Measurements from ENCODE around the gene GPX7.
A peak's percentile ranks its signal among the peaks of the same experiment; 100 is the strongest.
"Not testable (repeated sequence)": the region's sequence is repeated elsewhere in the genome, so short reads cannot be mapped to it uniquely, and the experiment has no call there.

The GPX7 gene

DNA sequence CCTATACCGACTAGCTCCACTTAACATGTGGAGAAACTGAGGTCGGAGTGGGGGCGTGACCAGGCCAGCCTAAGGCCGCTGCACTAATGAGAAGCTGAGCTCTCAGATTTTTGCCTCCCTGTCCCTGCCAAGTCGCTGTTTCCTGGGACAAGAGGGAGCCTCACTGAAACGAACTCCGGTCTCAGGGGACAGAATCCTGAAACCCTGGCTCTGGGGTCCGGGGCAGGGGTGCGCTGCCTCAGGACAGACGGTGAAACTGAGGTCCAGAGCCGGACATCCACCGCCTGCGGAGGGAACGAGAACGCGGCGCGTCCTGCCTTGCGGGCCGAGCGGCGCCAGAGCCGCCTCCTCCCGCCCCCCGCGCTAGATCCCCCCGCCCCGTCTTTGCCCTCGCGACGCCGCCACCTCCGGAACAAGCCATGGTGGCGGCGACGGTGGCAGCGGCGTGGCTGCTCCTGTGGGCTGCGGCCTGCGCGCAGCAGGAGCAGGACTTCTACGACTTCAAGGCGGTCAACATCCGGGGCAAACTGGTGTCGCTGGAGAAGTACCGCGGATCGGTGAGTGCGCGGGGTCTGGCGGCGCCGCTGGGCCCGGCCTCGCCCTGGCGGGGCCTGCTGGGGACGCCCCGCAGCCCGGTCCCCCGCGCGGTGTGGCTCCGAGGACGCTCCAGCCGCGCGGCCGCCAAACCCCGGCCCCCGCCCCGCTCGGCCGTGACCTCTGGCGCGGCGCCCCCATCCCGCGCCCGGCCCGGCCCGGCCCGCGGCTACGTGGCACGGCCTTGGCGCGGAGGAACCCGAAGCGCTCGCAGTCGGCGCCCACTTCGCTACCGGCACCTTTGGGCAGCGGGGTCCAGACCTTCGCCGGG lies at the start of gene GPX7:
GPX7 (plus strand) TSS at position 381 of the 865 bp plus-strand sequence; CDS start at position 420, 39 bp downstream.
- DNase-seq (ENCODE audit: low spot score), result peak; percentile 76

DNA sequence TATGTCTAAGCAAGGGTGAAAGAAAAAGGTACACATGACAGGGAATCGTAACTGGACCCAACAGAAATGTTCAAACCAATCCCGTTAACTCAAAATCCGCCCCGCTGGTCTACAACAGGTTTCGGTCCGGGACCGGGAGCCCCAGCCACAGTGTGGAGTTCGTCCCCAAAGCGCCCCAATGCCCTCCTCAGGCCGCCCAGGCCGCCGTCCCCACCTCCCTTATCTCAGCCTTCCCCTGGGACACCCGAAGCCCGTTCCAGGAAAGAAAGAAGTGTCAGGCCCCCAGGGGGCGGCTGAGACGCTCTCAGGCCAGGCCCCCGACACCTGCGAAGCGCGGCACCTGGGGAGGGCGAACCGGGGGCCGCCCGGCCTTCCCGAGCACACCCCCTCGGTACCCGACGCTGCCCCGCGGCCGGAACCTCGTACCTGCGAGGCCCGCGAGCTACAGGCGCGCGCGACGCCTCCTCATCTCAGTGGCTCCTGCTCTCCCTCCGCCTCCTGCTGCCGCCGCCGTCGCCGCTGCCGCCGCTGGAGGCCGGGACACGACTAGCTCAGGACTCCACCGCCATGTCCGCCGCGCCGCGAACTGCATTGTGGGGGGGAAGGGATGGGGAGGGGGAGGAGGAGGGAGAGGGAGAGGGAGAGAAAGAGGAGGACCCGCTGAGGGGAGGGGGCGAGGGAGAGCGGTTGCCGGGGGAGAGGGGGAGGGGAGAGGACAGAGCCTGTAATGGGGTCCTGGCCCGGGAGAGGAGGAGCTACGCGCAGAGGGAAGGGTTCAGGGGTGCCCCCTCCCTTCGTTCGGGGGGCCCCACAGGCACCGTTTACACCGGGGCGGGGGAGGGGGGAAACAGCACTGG lies 49.4 kb upstream of the GPX7 start, which contains the start of gene TUT4:
TUT4 (minus strand) TSS at position 588 of the 857 bp plus-strand sequence. CDS start 26,812 bp downstream, outside the sequence.
- DNase-seq (ENCODE audit: low spot score), result peak; percentile 82

DNA sequence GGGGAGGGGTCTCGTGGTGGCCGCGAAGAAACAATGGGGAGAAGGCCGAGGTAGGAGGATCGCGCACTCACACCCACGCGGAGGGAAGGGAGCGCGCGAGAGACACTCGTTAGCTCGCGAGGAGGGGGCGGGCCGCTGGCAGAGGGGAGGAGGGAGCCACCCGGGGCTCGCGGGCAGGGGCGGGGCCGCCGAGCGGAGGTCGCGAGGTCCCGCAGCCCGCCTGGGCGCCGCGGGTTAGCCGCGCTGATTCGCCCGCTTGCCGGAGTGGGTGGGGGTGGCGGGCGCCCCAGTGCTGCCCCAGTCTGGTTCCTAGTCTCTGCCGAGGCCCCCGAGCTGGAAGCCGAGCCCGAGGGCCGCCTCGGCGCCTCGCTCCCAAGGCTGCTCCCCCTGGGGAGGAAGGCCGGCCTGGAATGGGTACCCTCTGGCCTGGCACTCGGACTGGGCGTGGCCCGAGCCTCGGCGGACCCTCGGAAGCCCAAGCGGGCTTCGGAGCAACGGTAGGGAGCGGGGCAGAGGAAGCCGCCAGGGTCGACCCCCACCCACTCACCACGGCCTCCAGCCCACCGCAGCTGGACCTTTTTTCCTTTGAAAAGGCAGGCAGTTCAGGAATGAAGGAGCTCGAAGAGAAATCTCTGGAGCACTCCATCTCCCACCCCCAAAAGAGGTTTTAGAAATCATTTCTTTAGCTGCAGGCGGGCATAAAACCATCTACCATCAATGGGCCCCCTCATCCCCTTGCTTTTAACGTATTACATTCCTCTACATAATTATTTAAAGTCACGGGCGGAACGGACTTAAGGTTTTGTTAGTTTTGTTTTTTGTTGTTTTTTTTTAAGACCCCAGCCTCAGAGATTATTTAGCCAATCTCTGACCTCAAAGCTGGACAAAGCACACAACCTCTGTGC lies 48.6 kb upstream of the GPX7 start:
- peak; percentile 87 for DNase-seq (ENCODE audit: low spot score)

DNA sequence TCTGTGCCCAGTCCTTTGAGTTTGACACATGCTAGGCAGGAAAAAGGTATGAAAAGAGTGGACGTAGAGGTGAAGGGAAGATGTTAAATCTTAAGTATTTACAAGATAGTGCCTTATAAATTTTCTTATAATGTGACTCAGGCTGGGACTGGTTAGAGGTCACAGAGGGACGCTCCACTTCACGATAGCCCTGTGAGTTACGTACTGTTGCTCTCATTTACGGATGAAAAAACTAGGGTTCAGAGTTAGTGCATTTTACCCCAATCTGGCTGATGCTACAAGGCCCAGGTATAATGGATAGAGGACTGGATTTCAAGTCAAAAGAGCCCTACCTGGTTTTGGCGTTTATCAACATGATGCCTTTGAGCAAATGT lies 47.9 kb upstream of the GPX7 start:
- DNase-seq (ENCODE audit: low spot score), result no peak

DNA sequence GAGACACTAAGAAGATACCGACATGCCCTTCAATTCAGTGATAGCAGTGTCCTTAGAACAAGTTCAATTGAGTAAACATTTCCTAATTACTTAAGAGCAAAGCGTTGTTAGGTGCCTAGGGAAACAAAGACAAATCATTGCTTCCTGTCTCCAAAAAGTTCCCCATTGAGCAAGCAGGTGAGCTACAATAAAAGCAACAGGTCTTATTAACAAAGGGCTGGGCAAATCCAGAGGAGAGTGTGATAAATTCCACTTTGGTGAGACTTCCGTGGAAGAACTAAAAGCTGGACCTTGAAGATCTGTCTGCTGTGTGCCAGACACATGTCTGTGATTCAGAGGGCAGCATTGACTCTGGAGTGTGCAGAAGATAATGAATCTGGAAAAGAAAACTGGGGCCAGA lies 47.4 kb upstream of the GPX7 start:
- no peak for DNase-seq (ENCODE audit: low spot score)

DNA sequence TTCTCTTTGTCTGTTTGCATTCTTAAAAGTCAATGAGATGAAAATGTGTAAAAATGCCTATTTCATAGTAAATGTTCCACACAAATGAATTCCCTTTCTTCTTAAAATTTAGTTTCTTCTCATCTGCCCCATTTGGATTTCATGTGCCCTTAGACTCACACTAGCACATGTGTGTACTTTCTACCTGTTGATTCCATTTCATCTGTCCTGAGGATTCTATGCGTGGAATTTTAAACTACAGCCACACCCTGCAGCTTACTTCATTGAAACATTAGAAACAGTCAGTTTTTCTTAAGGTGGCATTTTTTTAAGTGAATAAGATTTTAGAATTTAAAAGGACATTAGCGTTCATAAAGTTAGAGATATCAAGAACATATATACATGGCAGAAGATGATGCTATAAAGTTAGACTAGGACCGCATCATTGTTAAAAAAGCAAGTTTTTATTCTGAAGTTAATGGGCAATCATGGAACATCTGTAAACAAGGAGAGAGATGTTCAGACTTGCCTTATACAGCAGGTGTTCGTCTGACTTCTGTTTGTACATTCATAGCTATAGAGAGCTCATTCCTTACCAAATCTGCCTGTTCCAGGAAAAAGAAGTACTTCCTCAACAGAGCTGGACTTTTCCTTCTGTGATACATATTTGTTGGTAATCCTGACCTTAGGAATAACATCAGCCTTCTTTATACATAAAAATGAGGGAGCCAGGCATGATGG lies 45.4 kb upstream of the GPX7 start:
- DNase-seq (ENCODE audit: low spot score), result no peak

DNA sequence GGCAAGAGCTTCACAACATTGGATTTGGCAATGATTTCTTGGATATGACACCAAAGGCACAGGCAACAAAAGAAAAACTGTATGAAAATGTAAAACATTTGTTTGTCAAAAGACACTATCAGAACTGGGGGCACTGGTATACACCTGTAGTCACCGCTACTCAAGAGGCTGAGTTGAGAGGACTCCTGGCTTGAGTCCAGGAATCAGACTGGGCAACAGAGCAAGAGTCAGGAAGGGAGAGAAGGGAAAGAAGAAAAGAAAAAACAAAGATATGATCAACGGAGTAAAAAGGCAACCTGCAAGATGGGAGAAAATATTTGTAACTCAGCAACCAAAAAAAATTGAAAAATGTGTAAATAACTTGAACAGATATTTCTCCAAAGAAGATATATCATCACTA lies 43.2 kb upstream of the GPX7 start:
- DNase-seq (ENCODE audit: low spot score), result no peak

DNA sequence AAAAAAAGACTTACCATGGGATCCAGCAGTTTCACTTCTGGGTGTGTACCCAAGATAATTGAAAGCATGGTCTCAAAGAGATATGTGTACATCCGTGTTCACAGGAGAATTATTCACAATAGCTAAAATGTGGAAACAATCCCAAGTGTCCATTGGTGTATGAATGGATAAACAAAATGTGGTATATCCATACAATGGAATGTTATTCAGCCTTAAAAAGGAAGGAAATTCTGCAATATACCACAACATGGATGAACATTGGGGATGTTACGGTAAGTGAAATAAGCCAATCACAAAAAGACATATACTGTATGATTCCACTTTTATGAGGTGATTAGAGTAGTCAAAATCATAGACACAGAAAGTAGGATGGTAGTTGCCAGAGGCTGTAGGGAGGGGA lies 42.3 kb upstream of the GPX7 start:
- DNase-seq (ENCODE audit: low spot score), result no peak

DNA sequence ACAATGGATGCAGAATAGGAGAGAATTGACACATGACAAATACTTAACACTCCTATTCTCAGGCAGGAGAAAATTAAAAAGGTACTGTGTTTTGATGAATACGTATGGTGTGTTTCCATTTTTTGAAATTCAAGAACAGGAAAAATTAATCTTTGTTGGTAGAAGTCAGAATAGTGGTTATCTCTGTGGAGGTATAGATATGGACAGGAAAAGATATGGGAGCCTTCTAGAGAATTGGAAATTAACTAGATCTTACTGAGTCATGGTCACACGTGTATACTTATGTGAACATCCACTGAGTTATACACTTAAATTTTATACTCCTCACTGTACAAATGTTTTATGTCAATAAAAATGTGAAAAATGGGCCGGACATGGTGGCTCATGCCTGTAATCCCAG lies 39.4 kb upstream of the GPX7 start:
- no peak for DNase-seq (ENCODE audit: low spot score)

DNA sequence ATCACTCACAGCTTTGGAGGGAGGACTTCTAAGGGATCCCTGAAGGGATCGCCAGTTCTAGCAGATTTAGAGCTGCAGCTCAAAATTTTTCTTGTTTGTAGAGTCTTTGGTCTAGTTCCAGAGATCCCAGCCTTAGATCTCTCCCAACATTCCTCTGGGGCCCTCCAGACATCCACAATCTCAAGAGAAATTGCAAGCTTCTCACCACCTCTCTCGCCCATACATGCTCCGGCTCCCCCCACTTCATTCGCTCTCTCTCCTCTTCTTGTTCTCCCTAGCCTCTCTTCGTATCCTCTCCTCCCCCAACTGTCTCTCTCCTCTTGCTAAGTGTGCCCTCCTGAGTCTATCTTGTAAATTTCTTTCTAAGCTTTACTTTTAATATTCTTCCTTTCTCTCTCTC lies 34.2 kb upstream of the GPX7 start:
- no peak for DNase-seq (ENCODE audit: low spot score)

DNA sequence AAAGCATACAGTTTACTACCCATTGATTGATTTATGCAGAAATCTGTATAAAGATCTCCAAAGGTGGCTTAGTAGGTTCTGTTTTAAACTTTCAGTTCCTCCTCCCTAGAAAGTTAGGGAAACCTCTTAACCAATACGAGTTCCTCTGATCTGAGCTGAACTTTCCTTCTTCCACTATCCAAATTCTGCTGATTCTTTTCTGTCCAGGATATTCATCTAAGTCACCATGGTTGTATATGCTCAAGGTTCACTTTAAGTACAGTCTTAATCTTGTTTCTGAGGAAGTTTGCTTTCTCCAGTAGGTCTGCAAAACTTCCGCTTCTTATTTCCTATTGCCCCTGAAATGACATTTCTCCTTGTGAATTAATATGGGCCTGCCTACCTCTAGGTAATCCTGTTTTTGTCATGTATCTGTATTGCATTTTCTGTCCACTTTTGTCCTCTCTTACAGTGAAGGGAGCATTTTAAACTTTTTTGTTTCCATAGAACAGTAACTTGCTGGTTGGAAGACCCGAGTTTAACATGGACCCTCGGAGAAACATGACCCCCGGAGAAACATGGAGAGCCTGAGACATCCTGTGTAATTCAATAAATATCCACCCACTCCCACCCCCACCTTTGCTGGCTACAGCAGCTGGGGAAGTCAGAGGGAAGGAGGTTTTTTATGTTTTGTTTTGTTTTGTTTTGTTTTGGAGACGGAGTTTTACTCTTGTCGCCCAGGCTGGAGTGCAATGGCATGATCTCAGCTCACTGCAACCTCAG lies 32.5 kb upstream of the GPX7 start:
- no peak for DNase-seq (ENCODE audit: low spot score)

DNA sequence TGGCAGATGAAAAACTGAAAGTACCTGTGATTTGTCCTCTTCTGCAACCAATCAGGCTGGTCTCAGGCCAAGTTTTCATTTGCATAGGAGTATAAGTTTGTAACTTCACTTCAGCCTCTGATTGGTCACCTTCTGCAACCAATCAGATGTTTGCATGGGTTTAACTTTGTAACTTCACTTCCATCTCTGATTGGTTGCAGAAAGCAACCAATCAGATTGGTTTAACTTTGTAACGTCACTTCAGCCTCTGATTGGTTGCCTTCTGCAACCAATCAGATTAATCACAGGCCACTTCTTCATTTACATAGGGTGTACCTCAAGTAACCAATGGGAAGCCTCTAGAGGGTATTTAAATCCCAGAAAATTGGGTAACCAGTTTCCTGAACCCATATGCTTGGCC lies 30.4 kb upstream of the GPX7 start:
- DNase-seq (ENCODE audit: low spot score), result no peak

DNA sequence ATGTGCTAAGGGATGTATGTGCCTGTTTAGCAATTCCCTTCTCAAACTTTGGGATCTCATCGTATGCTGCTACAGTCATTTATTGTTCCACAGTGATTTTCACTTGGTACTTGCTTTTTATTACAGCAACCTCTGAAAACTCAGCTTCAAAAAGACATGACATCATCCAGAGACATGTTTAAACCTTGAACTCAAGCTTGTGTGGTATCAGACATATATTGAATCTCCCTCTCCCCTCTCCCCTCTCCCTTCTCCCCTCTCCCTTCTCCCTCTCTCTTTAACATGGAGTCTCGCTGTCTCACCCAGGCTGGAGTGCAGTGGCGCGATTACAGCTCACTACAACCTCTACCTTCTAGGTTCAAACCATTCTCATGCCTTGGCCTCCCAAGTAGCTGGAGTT lies 29.8 kb upstream of the GPX7 start:
- DNase-seq (ENCODE audit: low spot score), result no peak

DNA sequence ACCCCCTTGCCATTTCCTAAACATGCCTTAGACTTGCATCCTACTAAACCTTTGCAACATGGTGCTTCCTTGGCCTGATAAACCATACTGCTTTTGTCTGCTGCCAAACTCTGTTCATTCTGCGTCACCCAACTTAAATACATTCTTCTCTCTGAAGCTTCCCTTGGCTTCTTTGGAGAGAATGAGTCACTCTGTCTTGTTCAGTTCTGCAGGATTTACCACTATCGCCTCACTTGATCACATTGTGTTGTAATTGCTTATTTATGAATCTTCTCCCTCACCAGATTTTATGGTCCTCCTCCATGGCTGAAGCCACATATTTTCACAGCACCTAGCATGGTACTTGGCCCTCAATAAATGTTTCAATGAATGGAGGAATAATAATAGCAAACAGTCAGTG lies 27.6 kb upstream of the GPX7 start:
- no peak for DNase-seq (ENCODE audit: low spot score)

DNA sequence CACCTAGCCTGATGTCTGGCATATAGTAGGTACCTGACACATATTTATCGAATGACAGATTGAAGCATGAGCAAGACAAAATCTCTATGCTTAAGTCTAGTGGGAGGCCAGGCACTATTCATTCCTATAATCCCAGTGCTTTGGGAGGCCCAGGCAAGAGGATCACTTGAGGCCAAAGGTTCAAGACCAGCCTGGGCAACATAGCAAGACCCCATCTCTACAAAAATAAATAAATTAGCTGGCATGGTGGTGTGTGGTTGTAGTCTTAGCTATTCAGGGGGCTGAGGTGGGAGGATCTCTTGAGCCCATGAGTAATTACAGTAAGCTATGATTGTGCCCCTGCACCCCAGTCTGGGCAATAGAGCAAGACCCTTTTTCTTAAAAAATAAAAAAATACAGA lies 26.1 kb upstream of the GPX7 start:
- no peak for DNase-seq (ENCODE audit: low spot score)

DNA sequence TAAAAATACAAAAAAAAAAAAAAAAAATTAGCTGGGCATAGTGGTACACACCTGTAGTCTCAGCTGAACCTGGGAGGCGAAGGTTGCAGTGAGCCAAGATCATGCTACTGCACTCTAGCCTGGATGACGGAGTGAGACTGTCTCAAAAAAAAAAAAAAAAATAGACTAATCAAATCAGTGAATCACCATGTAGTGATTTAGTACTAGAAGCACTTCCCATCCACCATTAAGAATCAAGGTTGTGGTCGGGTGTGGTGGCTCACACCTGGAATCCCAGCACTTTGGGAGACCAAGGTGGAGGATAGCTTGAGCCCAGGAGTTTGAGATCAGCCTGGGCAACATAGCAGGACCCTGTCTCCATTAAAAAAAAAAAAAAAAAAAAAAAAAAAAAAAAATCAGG lies 24.1 kb upstream of the GPX7 start:
- not testable (repeated sequence) for DNase-seq (ENCODE audit: low spot score)

DNA sequence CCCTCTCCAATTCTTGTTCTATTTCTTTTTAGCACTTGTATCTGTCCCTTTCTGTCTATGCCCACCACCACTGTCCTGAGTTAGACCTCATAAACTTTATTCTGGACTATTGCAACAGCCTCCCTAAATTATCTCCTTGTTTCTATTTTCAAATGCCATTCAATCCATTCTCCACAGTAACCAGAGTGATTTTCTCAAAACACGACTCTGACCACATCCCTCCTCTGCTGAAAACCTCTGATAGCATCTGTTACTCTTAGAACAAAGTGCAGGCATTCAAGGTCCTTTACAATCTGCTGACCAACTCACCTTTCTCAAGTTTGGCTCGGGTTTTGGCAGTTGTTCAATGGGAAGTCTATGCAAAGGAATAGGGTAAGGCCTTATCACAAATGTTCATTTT lies 22.8 kb upstream of the GPX7 start:
- DNase-seq (ENCODE audit: low spot score), result no peak

DNA sequence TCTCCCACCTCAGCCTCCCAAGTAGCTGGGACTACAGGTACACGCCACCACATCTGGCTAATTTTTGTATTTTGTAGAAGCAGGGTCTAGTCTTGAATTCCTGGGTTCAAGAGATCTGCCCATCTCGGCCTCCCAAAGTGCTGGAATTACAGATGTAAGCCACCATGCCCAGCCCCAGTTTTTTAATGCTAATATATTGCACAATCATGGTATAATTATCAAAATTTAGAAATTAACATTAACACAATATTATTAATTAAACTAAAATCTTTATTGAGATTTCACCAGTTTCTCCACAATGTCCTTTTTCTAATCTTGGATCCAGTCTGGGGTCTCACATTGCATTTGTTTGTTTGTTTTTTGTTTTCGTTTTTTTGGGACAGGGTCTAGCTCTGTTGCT lies 21.9 kb upstream of the GPX7 start:
- no peak for DNase-seq (ENCODE audit: low spot score)

DNA sequence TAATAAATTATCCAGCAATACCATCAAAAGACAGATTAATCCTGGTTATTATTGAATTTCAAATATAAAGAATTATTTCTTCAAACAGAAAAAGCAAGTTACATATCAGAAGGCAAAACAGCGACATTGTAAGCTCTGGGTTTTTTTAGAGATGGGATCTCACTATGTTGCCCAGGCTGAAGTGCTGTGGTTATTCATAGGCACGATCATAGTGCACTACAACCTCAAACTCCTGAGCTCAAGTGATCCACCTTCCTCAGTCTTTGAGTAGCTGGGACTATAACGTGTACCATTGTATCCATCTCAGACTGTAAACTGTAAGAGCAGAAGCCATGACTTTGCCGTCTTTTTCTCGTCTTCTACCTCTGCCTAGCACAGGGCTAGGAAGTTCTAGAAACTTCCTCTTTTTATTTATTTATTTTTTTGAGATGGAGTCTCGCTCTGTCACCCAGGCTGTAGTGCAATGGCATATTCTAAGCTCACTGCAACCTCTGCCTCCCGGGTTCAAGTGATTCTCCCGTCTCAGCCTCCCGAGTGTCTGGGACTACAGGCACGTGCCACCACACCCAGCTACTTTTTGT lies 20.0 kb upstream of the GPX7 start:
- DNase-seq (ENCODE audit: low spot score), result no peak

DNA sequence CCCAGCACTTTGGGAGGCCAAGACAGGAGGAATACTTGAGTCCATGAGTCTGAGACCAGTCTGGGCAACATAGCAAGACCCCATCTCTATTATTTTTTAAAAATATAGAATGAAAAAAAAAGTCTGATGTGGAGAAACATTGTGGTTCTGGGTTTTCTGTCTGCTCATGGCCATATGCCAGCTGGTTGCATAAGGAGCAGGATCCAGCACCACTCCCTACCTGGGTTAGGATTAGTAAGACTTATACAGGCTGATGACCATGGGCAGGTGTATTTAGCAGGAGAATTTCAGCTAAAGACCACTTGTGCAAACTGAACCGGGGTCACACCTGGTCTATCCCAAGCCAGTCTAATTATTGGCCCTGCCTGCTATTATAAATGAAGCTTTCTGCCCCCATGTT lies 16.7 kb upstream of the GPX7 start:
- DNase-seq (ENCODE audit: low spot score), result no peak

All from iPS-NIHi11 (cell line).